ENCODE results near the gene SLC10A4.

SLC10A4 gene

DNA sequence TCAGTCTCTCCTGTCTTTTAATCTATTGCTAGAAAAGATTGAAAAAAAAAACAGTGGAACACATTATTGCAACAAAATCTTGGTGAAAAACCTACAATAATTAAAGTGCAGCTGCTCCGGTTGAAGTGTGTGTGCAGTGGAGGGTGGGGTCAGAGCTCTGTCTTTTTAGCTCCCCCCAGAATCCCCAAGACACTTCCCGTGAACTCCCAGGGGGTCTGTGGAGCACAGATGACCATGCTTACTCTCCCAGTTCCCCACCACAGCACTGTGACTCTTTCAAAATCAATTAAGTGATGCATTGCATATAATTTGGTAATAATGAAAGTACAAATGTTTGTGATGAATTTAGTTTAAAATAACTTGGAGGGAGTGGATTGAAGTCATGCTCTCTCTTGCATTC, 15.7 kb upstream of the SLC10A4 start:
- H3K4ac ChIP-seq (ENCODE audit: low read depth, low read length): no peak overlapping the region
- H3K4me3 ChIP-seq (ENCODE audit: low read length): no peak overlapping the region
- H3K79me1 ChIP-seq (ENCODE audit: low read length): no peaks in the 10 kb centered on the region
- no peak overlapping the region for H2AK5ac ChIP-seq (ENCODE audit: low read length)
- no peaks in the 10 kb centered on the region for H3K27me3 ChIP-seq (ENCODE audit: insufficient read depth, low read length, poor library complexity)
- no CpG with 5 or more reads among the region's 2 CpGs for WGBS (ENCODE audit: extremely low coverage, insufficient coverage, low lambda C conversion rate)
- no peak overlapping the region for H3K18ac ChIP-seq (ENCODE audit: low read length)
- no peak overlapping the region for H2BK120ac ChIP-seq (ENCODE audit: low read depth, low read length)
- H3K79me2 ChIP-seq (ENCODE audit: control insufficient read depth, insufficient read depth, low read length): no peaks in the 10 kb centered on the region
- no peak overlapping the region for H3K23ac ChIP-seq (ENCODE audit: low read length)
- no peaks in the 10 kb centered on the region for H3K4me1 ChIP-seq (ENCODE audit: control insufficient read depth, low read depth, low read length)
- no peaks in the 10 kb centered on the region for H3K36me3 ChIP-seq (ENCODE audit: control insufficient read depth, insufficient read depth, low read length)
- no peak overlapping the region for H3K9ac ChIP-seq (ENCODE audit: low read length)
- no peak overlapping the region for H4K8ac ChIP-seq (ENCODE audit: low read depth, low read length)
- no peak overlapping the region for H2BK5ac ChIP-seq (ENCODE audit: low read length)
- no peak overlapping the region for H2BK15ac ChIP-seq (replicated peaks; ENCODE audit: low read depth)
- no peak overlapping the region for H3K56ac ChIP-seq (ENCODE audit: low read length)
- DNase-seq: no peak
- H3K4me2 ChIP-seq (ENCODE audit: low read length): no peak overlapping the region
- H3K27ac ChIP-seq (ENCODE audit: low read depth, low read length): no peak overlapping the region
- H4K5ac ChIP-seq (ENCODE audit: low read length): no peak overlapping the region

GRCh38 chr4:48467891-48468290, 15.3 kb upstream of the SLC10A4 start:
- WGBS (ENCODE audit: extremely low coverage, insufficient coverage, low lambda C conversion rate): no CpG with 5 or more reads among the region's 5 CpGs
- H2BK5ac ChIP-seq (ENCODE audit: low read length): no peak overlapping the region
- H4K5ac ChIP-seq (ENCODE audit: low read length): no peak overlapping the region
- no peak overlapping the region for H2BK120ac ChIP-seq (ENCODE audit: low read depth, low read length)
- H3K18ac ChIP-seq (ENCODE audit: low read length): no peak overlapping the region
- H4K8ac ChIP-seq (ENCODE audit: low read depth, low read length): no peak overlapping the region
- no peaks in the 10 kb centered on the region for H3K79me1 ChIP-seq (ENCODE audit: low read length)
- no peak overlapping the region for H3K9ac ChIP-seq (ENCODE audit: low read length)
- H3K4ac ChIP-seq (ENCODE audit: low read depth, low read length): no peak overlapping the region
- no peak overlapping the region for H3K27ac ChIP-seq (ENCODE audit: low read depth, low read length)
- no peak overlapping the region for H3K56ac ChIP-seq (ENCODE audit: low read length)
- no peak for DNase-seq
- H3K79me2 ChIP-seq (ENCODE audit: control insufficient read depth, insufficient read depth, low read length): no peaks in the 10 kb centered on the region
- H3K4me2 ChIP-seq (ENCODE audit: low read length): no peak overlapping the region
- H3K36me3 ChIP-seq (ENCODE audit: control insufficient read depth, insufficient read depth, low read length): no peaks in the 10 kb centered on the region
- no peak overlapping the region for H2AK5ac ChIP-seq (ENCODE audit: low read length)
- H2BK15ac ChIP-seq (replicated peaks; ENCODE audit: low read depth): no peak overlapping the region
- H3K4me1 ChIP-seq (ENCODE audit: control insufficient read depth, low read depth, low read length): no peaks in the 10 kb centered on the region
- no peak overlapping the region for H3K4me3 ChIP-seq (ENCODE audit: low read length)
- no peak overlapping the region for H3K23ac ChIP-seq (ENCODE audit: low read length)
- no peaks in the 10 kb centered on the region for H3K27me3 ChIP-seq (ENCODE audit: insufficient read depth, low read length, poor library complexity)

- H2AK5ac ChIP-seq (ENCODE audit: low read length): no peak overlapping the region
- H3K4me2 ChIP-seq (ENCODE audit: low read length): no peak overlapping the region
- H3K27me3 ChIP-seq (ENCODE audit: insufficient read depth, low read length, poor library complexity): no peaks in the 10 kb centered on the region
- H3K79me1 ChIP-seq (ENCODE audit: low read length): no peaks in the 10 kb centered on the region
- no peak overlapping the region for H2BK15ac ChIP-seq (replicated peaks; ENCODE audit: low read depth)
- H3K4me3 ChIP-seq (ENCODE audit: low read length): no peak overlapping the region
- no peak overlapping the region for H3K23ac ChIP-seq (ENCODE audit: low read length)
- H3K4me1 ChIP-seq (ENCODE audit: control insufficient read depth, low read depth, low read length): no peaks in the 10 kb centered on the region
- H3K18ac ChIP-seq (ENCODE audit: low read length): no peak overlapping the region
- no peaks in the 10 kb centered on the region for H3K79me2 ChIP-seq (ENCODE audit: control insufficient read depth, insufficient read depth, low read length)
- H3K4ac ChIP-seq (ENCODE audit: low read depth, low read length): no peak overlapping the region
- DNase-seq: no peak
- no peak overlapping the region for H2BK120ac ChIP-seq (ENCODE audit: low read depth, low read length)
- no peak overlapping the region for H4K5ac ChIP-seq (ENCODE audit: low read length)
- no peak overlapping the region for H3K27ac ChIP-seq (ENCODE audit: low read depth, low read length)
- H4K8ac ChIP-seq (ENCODE audit: low read depth, low read length): no peak overlapping the region
- no peaks in the 10 kb centered on the region for H3K36me3 ChIP-seq (ENCODE audit: control insufficient read depth, insufficient read depth, low read length)
- H3K56ac ChIP-seq (ENCODE audit: low read length): no peak overlapping the region
- H2BK5ac ChIP-seq (ENCODE audit: low read length): no peak overlapping the region
- H3K9ac ChIP-seq (ENCODE audit: low read length): no peak overlapping the region
- no CpG with 5 or more reads among the region's 1 CpG for WGBS (ENCODE audit: extremely low coverage, insufficient coverage, low lambda C conversion rate)
Measured at GRCh38 chr4:48470137-48470536, 13.0 kb upstream of the SLC10A4 start.

DNA sequence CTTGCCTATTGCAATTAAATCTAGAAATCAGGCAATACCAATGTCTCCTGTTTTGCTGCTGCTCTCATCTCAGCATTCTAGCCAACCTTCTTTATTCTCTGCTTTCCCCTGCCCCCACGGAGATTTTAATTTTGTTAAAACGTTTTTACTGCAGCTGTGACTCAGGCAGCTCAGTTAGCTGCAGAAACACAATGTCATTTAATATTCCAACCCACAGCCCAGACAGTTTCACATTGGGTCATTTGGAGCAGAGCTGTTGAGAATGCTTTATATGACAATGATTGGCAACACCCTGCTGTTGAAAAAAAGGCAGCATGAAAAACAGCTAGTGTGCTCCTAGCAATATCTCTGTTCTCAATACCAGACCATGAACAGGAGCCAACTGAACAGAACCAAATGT, 12.6 kb upstream of the SLC10A4 start:
- no peak overlapping the region for H4K8ac ChIP-seq (ENCODE audit: low read depth, low read length)
- no peak overlapping the region for H3K4ac ChIP-seq (ENCODE audit: low read depth, low read length)
- no peak overlapping the region for H2AK5ac ChIP-seq (ENCODE audit: low read length)
- no peak overlapping the region for H4K5ac ChIP-seq (ENCODE audit: low read length)
- H3K4me2 ChIP-seq (ENCODE audit: low read length): no peak overlapping the region
- no peaks in the 10 kb centered on the region for H3K27me3 ChIP-seq (ENCODE audit: insufficient read depth, low read length, poor library complexity)
- no peak overlapping the region for H2BK15ac ChIP-seq (replicated peaks; ENCODE audit: low read depth)
- H2BK120ac ChIP-seq (ENCODE audit: low read depth, low read length): no peak overlapping the region
- H3K4me1 ChIP-seq (ENCODE audit: control insufficient read depth, low read depth, low read length): no peaks in the 10 kb centered on the region
- H3K18ac ChIP-seq (ENCODE audit: low read length): no peak overlapping the region
- H3K36me3 ChIP-seq (ENCODE audit: control insufficient read depth, insufficient read depth, low read length): no peaks in the 10 kb centered on the region
- WGBS (ENCODE audit: extremely low coverage, insufficient coverage, low lambda C conversion rate): no CpG with 5 or more reads among the region's 2 CpGs
- H2BK5ac ChIP-seq (ENCODE audit: low read length): no peak overlapping the region
- H3K23ac ChIP-seq (ENCODE audit: low read length): no peak overlapping the region
- no peak overlapping the region for H3K4me3 ChIP-seq (ENCODE audit: low read length)
- H3K9ac ChIP-seq (ENCODE audit: low read length): no peak overlapping the region
- no peaks in the 10 kb centered on the region for H3K79me1 ChIP-seq (ENCODE audit: low read length)
- H3K56ac ChIP-seq (ENCODE audit: low read length): no peak overlapping the region
- H3K79me2 ChIP-seq (ENCODE audit: control insufficient read depth, insufficient read depth, low read length): no peaks in the 10 kb centered on the region
- H3K27ac ChIP-seq (ENCODE audit: low read depth, low read length): no peak overlapping the region
- DNase-seq: no peak

- WGBS (ENCODE audit: extremely low coverage, insufficient coverage, low lambda C conversion rate): no CpG with 5 or more reads among the region's 1 CpG
- H3K36me3 ChIP-seq (ENCODE audit: control insufficient read depth, insufficient read depth, low read length): no peaks in the 10 kb centered on the region
- H3K4me2 ChIP-seq (ENCODE audit: low read length): no peak overlapping the region
- H3K79me1 ChIP-seq (ENCODE audit: low read length): no peaks in the 10 kb centered on the region
- no peaks in the 10 kb centered on the region for H3K79me2 ChIP-seq (ENCODE audit: control insufficient read depth, insufficient read depth, low read length)
- H2BK15ac ChIP-seq (replicated peaks; ENCODE audit: low read depth): no peak overlapping the region
- H3K4me1 ChIP-seq (ENCODE audit: control insufficient read depth, low read depth, low read length): no peaks in the 10 kb centered on the region
- H2BK120ac ChIP-seq (ENCODE audit: low read depth, low read length): no peak overlapping the region
- H3K23ac ChIP-seq (ENCODE audit: low read length): no peak overlapping the region
- H3K4me3 ChIP-seq (ENCODE audit: low read length): no peak overlapping the region
- DNase-seq: no peak
- no peak overlapping the region for H3K18ac ChIP-seq (ENCODE audit: low read length)
- no peak overlapping the region for H3K9ac ChIP-seq (ENCODE audit: low read length)
- no peak overlapping the region for H2AK5ac ChIP-seq (ENCODE audit: low read length)
- no peak overlapping the region for H4K8ac ChIP-seq (ENCODE audit: low read depth, low read length)
- H3K27ac ChIP-seq (ENCODE audit: low read depth, low read length): no peak overlapping the region
- no peak overlapping the region for H4K5ac ChIP-seq (ENCODE audit: low read length)
- no peak overlapping the region for H2BK5ac ChIP-seq (ENCODE audit: low read length)
- H3K56ac ChIP-seq (ENCODE audit: low read length): no peak overlapping the region
- H3K4ac ChIP-seq (ENCODE audit: low read depth, low read length): no peak overlapping the region
- H3K27me3 ChIP-seq (ENCODE audit: insufficient read depth, low read length, poor library complexity): no peaks in the 10 kb centered on the region
Measured at GRCh38 chr4:48472794-48473193, 10.3 kb upstream of the SLC10A4 start.

GRCh38 chr4:48475770-48476169, 7.4 kb upstream of the SLC10A4 start:
- no peaks in the 10 kb centered on the region for H3K36me3 ChIP-seq (ENCODE audit: control insufficient read depth, insufficient read depth, low read length)
- H3K27ac ChIP-seq (ENCODE audit: low read depth, low read length): no peak overlapping the region
- H3K79me1 ChIP-seq (ENCODE audit: low read length): no peaks in the 10 kb centered on the region
- no peak overlapping the region for H3K9ac ChIP-seq (ENCODE audit: low read length)
- no peak overlapping the region for H2BK120ac ChIP-seq (ENCODE audit: low read depth, low read length)
- H2BK5ac ChIP-seq (ENCODE audit: low read length): no peak overlapping the region
- H3K27me3 ChIP-seq (ENCODE audit: insufficient read depth, low read length, poor library complexity): no peaks in the 10 kb centered on the region
- no peak overlapping the region for H3K4ac ChIP-seq (ENCODE audit: low read depth, low read length)
- H3K4me2 ChIP-seq (ENCODE audit: low read length): no peak overlapping the region
- no peak overlapping the region for H3K56ac ChIP-seq (ENCODE audit: low read length)
- H2AK5ac ChIP-seq (ENCODE audit: low read length): no peak overlapping the region
- H2BK15ac ChIP-seq (replicated peaks; ENCODE audit: low read depth): no peak overlapping the region
- H4K8ac ChIP-seq (ENCODE audit: low read depth, low read length): no peak overlapping the region
- H4K5ac ChIP-seq (ENCODE audit: low read length): no peak overlapping the region
- no peaks in the 10 kb centered on the region for H3K4me1 ChIP-seq (ENCODE audit: control insufficient read depth, low read depth, low read length)
- H3K18ac ChIP-seq (ENCODE audit: low read length): no peak overlapping the region
- WGBS (ENCODE audit: extremely low coverage, insufficient coverage, low lambda C conversion rate): no CpG with 5 or more reads among the region's 6 CpGs
- no peak for DNase-seq
- H3K23ac ChIP-seq (ENCODE audit: low read length): no peak overlapping the region
- H3K79me2 ChIP-seq (ENCODE audit: control insufficient read depth, insufficient read depth, low read length): no peaks in the 10 kb centered on the region
- no peak overlapping the region for H3K4me3 ChIP-seq (ENCODE audit: low read length)
